Activated T-cell treated with anti-CD3 and anti-CD28 coated beads, Interleukin-2, amount 50 U/mL, for 4 hours (primary cell): ENCODE results near the gene CENPT. TPM values are rescaled to one million over a fixed set of nuclear protein-coding genes. Genes with fewer than 3 reads are reported as not detected.

Source experiments
- ATAC-seq, 2 donors: fragments of 200-7000 bp; cut with Tn5 transposase; one replicate each; pipeline ENCODE4 v1.10.0; 2021
- DNase-seq: peaks from one replicate; pipeline ENCODE4 v3.0.0-alpha.2; 2020
- H3K27me3 Mint-ChIP-seq: one replicate; pipeline ENCODE4 v1.8.0; 2021; ENCODE audit warnings: low read depth, mixed read lengths
- H3K36me3 Mint-ChIP-seq: one replicate; pipeline ENCODE4 v1.8.0; 2022; ENCODE audit warnings: mixed read lengths; ENCODE audit not compliant: insufficient read depth
- H3K4me1 Mint-ChIP-seq: one replicate; pipeline ENCODE4 v1.8.0; 2021; ENCODE audit warnings: low read depth, mixed read lengths
- H3K4me3 Mint-ChIP-seq: one replicate; pipeline ENCODE4 v1.8.0; 2021; ENCODE audit warnings: mild to moderate bottlenecking, moderate library complexity, mixed read lengths
- H3K9me3 Mint-ChIP-seq: one replicate; pipeline ENCODE4 v1.8.0; 2021; ENCODE audit warnings: mixed read lengths
- total RNA-seq, 3 donors: library from RNA; stranded (reverse); gene quantifications; one replicate each; pipeline ENCODE4 v1.2.1, GENCODE V29; 2021

Gene CENPT
- total RNA-seq, 3 donors from 2014 or later, result 40.4 to 52.0 (median 46.3) TPM

- peaks cover 34% of the 10 kb centered on the region for H3K36me3 Mint-ChIP-seq
- DNase-seq (no peak), ATAC-seq (no peak)
- no peaks in the 10 kb centered on the region for H3K9me3 Mint-ChIP-seq
- no peak overlapping the region for H3K4me3 Mint-ChIP-seq
- H3K4me1 Mint-ChIP-seq, result no peaks in the 10 kb centered on the region
- H3K27me3 Mint-ChIP-seq, result no peaks in the 10 kb centered on the region
Measured at GRCh38 chr16:67881621-67882161, 34.2 kb upstream of the CENPT start.

- DNase-seq (no peak), ATAC-seq (no peak)
- Mint-ChIP-seq H3K9me3 (no peaks in the 10 kb centered on the region), H3K4me1 (peaks cover 7% of the 10 kb centered on the region), H3K27me3 (no peaks in the 10 kb centered on the region), H3K36me3 (peaks cover 33% of the 10 kb centered on the region), H3K4me3 (no peak overlapping the region)
Measured at GRCh38 chr16:67880584-67880983, 33.1 kb upstream of the CENPT start.

GRCh38 chr16:67879936-67880335, 32.4 kb upstream of the CENPT start:
- Mint-ChIP-seq H3K36me3 (peaks cover 38% of the 10 kb centered on the region), H3K27me3 (no peaks in the 10 kb centered on the region)

GRCh38 chr16:67879462-67879861, 32.0 kb upstream of the CENPT start:
- peaks cover 37% of the 10 kb centered on the region for H3K36me3 Mint-ChIP-seq
- no peaks in the 10 kb centered on the region for H3K27me3 Mint-ChIP-seq
- H3K4me3 Mint-ChIP-seq, result no peak overlapping the region
- DNase-seq (no peak), ATAC-seq (no peak)
- H3K9me3 Mint-ChIP-seq, result no peaks in the 10 kb centered on the region
- H3K4me1 Mint-ChIP-seq, result peaks cover 19% of the 10 kb centered on the region

More at GRCh38 chr16:67879936-67880335, 32.4 kb upstream of the CENPT start:
- ATAC-seq (no peak), DNase-seq (no peak)
- H3K4me3 Mint-ChIP-seq, result no peak overlapping the region
- H3K4me1 Mint-ChIP-seq, result peaks cover 14% of the 10 kb centered on the region
- no peaks in the 10 kb centered on the region for H3K9me3 Mint-ChIP-seq

GRCh38 chr16:67878846-67879245, 31.4 kb upstream of the CENPT start:
- Mint-ChIP-seq H3K4me1 (peaks cover 25% of the 10 kb centered on the region), H3K27me3 (no peaks in the 10 kb centered on the region), H3K9me3 (no peaks in the 10 kb centered on the region), H3K36me3 (peaks cover 35% of the 10 kb centered on the region), H3K4me3 (no peak overlapping the region)
- DNase-seq (no peak), ATAC-seq (no peak)

GRCh38 chr16:67878232-67878631, 30.7 kb upstream of the CENPT start:
- no peaks in the 10 kb centered on the region for H3K27me3 Mint-ChIP-seq
- H3K4me1 Mint-ChIP-seq, result peaks cover 27% of the 10 kb centered on the region
- DNase-seq (no peak), ATAC-seq (no peak)
- H3K4me3 Mint-ChIP-seq, result no peak overlapping the region
- H3K9me3 Mint-ChIP-seq, result no peaks in the 10 kb centered on the region
- peaks cover 30% of the 10 kb centered on the region for H3K36me3 Mint-ChIP-seq

- H3K4me3 Mint-ChIP-seq, result no peak overlapping the region
- DNase-seq (no peak), ATAC-seq (no peak)
- H3K9me3 Mint-ChIP-seq, result no peaks in the 10 kb centered on the region
- H3K27me3 Mint-ChIP-seq, result no peaks in the 10 kb centered on the region
- H3K36me3 Mint-ChIP-seq, result peaks cover 30% of the 10 kb centered on the region
- H3K4me1 Mint-ChIP-seq, result peaks cover 34% of the 10 kb centered on the region
Measured at GRCh38 chr16:67877064-67877463, 29.6 kb upstream of the CENPT start.

- H3K36me3 Mint-ChIP-seq, result peaks cover 21% of the 10 kb centered on the region
- H3K9me3 Mint-ChIP-seq, result no peaks in the 10 kb centered on the region
Measured at GRCh38 chr16:67874372-67874771, 26.9 kb upstream of the CENPT start.

GRCh38 chr16:67873435-67874370, 26.2 kb upstream of the CENPT start:
- Mint-ChIP-seq H3K4me1 (peaks cover 34% of the 10 kb centered on the region), H3K4me3 (peak overlapping the region; percentile 84), H3K27me3 (no peaks in the 10 kb centered on the region), H3K9me3 (no peaks in the 10 kb centered on the region), H3K36me3 (peaks cover 18% of the 10 kb centered on the region)
- ATAC-seq (peak; percentile 8 to 19), DNase-seq (no peak)

More at GRCh38 chr16:67874372-67874771, 26.9 kb upstream of the CENPT start:
- peaks cover 34% of the 10 kb centered on the region for H3K4me1 Mint-ChIP-seq
- H3K4me3 Mint-ChIP-seq, result peak overlapping the region; percentile 84
- no peak for ATAC-seq
- H3K27me3 Mint-ChIP-seq, result no peaks in the 10 kb centered on the region
- no peak for DNase-seq

GRCh38 chr16:67872631-67873434, 25.3 kb upstream of the CENPT start, which contains the start of gene EDC4:
EDC4 (plus strand) TSS chr16:67873052; CDS start chr16:67873262, 210 bp downstream.
- Mint-ChIP-seq H3K4me3 (peak within 1 kb of the TSS; percentile 84), H3K27me3 (no peaks in the 10 kb centered on the region), H3K4me1 (peaks cover 34% of the 10 kb centered on the region), H3K9me3 (no peaks in the 10 kb centered on the region), H3K36me3 (peaks cover 15% of the 10 kb centered on the region)
- ATAC-seq (peak; percentile 93 to 95), DNase-seq (peak; percentile 80)

GRCh38 chr16:67872131-67872630, 24.7 kb upstream of the CENPT start:
- DNase-seq (no peak), ATAC-seq (no peak)
- H3K4me1 Mint-ChIP-seq, result peaks cover 34% of the 10 kb centered on the region
- peaks cover 10% of the 10 kb centered on the region for H3K36me3 Mint-ChIP-seq
- H3K9me3 Mint-ChIP-seq, result no peaks in the 10 kb centered on the region
- no peaks in the 10 kb centered on the region for H3K27me3 Mint-ChIP-seq
- peak overlapping the region; percentile 84 for H3K4me3 Mint-ChIP-seq

GRCh38 chr16:67871256-67871655, 23.8 kb upstream of the CENPT start:
- no peaks in the 10 kb centered on the region for H3K27me3 Mint-ChIP-seq
- peaks cover 32% of the 10 kb centered on the region for H3K4me1 Mint-ChIP-seq
- no peak for DNase-seq
- peaks cover 13% of the 10 kb centered on the region for H3K36me3 Mint-ChIP-seq
- no peak overlapping the region for H3K4me3 Mint-ChIP-seq
- no peaks in the 10 kb centered on the region for H3K9me3 Mint-ChIP-seq
- no peak for ATAC-seq

GRCh38 chr16:67869653-67870052, 22.2 kb upstream of the CENPT start:
- DNase-seq (no peak), ATAC-seq (no peak)
- H3K36me3 Mint-ChIP-seq, result peaks cover 6% of the 10 kb centered on the region
- no peaks in the 10 kb centered on the region for H3K27me3 Mint-ChIP-seq
- H3K9me3 Mint-ChIP-seq, result no peaks in the 10 kb centered on the region
- no peak overlapping the region for H3K4me3 Mint-ChIP-seq
- peaks cover 17% of the 10 kb centered on the region for H3K4me1 Mint-ChIP-seq

- Mint-ChIP-seq H3K9me3 (no peaks in the 10 kb centered on the region), H3K36me3 (peaks cover 8% of the 10 kb centered on the region), H3K27me3 (no peaks in the 10 kb centered on the region), H3K4me1 (peaks cover 8% of the 10 kb centered on the region), H3K4me3 (no peak overlapping the region)
- ATAC-seq (no peak), DNase-seq (no peak)
Measured at GRCh38 chr16:67868290-67868689, 20.8 kb upstream of the CENPT start.
